OCI-LY3 (cell line): ENCODE measurements around the gene NAT9.

ENCODE experiments used
- EZH2phosphoT487 ChIP-seq: fragments of 200-600 bp; shearing (Covaris generic); IDR thresholded peaks from 2 replicates; pipeline ENCODE4 v1.6.1; 2018; ENCODE audit warnings: antibody characterized with exemption, mixed run types, low read depth
- TF ChIP-seq, protein P1 (sequence below): fragments of 200-600, 300-600 bp; sonication (generic); IDR thresholded peaks from 2 replicates; pipeline ENCODE4 v1.5.1; 2014; ENCODE audit warnings: antibody characterized with exemption, low read length, low read depth

DNA sequence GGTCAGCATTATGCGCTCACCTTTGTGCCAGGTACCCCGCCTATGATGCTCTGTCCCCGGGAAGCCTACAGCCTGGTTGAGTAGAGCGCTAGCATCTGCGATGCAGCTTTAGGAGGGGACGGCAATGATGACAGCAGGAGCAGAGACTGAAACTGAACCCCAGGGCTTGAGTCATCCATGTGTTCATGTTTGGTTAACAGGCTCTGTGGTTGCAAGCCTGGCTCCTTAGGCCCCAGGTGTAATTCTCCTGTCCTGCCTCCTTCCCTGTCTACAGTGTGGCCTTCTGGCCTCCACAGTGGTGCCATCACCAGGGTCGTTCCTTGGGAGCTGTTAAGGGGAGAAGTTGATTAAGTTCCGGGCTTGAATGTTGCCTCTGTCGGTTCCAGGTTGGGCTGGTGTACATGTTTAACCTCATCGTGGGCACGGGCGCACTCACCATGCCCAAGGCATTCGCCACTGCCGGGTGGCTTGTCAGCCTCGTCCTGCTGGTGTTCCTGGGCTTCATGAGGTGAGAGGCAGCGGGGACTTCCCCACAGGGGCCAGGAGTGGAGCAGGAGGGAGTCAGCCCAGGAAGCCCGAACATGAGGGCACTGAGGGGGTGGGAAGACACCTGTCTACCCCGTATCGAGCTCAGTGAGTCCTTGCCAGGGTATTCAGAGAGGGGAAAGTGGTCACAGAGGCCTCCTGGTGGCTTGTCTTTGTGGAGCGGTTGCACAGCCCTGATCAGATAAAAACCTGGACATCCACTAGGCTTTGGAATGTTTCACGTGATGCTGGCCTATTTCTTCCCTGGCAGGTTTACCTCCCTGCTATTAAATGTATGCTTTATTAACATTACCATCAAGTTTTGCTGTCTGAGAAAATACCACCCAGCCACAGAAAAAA, 9.2 kb upstream of the NAT9 start:
- TF ChIP-seq, protein P1, sequence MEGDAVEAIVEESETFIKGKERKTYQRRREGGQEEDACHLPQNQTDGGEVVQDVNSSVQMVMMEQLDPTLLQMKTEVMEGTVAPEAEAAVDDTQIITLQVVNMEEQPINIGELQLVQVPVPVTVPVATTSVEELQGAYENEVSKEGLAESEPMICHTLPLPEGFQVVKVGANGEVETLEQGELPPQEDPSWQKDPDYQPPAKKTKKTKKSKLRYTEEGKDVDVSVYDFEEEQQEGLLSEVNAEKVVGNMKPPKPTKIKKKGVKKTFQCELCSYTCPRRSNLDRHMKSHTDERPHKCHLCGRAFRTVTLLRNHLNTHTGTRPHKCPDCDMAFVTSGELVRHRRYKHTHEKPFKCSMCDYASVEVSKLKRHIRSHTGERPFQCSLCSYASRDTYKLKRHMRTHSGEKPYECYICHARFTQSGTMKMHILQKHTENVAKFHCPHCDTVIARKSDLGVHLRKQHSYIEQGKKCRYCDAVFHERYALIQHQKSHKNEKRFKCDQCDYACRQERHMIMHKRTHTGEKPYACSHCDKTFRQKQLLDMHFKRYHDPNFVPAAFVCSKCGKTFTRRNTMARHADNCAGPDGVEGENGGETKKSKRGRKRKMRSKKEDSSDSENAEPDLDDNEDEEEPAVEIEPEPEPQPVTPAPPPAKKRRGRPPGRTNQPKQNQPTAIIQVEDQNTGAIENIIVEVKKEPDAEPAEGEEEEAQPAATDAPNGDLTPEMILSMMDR = no peak
- TF ChIP-seq EZH2phosphoT487 = no peak
